A673 (cell line): Measurements from ENCODE around the gene MTO1. TPM values are rescaled to one million over a fixed set of nuclear protein-coding genes. Genes with fewer than 3 reads are reported as not detected.

Experiments
- BruUV-seq: library from RNA; stranded (reverse); fragments of 400-500 nt; replicated peaks from 2 replicates; lab custom pipeline; 2021; lab: Mats Ljungman, UMichigan
- CTCF ChIA-PET: fragments of 300-600 bp; sonication (Branson Sonifier 250); formaldehyde crosslinking; loops from one replicate; lab custom pipeline; 2022; ENCODE audit warnings: antibody characterized with exemption; lab: Charles Lee
- POLR2A ChIA-PET: fragments of 300-600 bp; sonication (Branson Sonifier 250); formaldehyde crosslinking; loops from one replicate; lab custom pipeline; 2022; ENCODE audit warnings: antibody characterized with exemption; ENCODE audit not compliant: low non-redundant PET; lab: Charles Lee
- DNase-seq: peaks from one replicate; pipeline ENCODE4 v3.0.0-alpha.2; 2015; ENCODE audit warnings: low spot score
- H3K27ac ChIP-seq: fragments of 200-600 bp; sonication (generic); 2 replicates; pipeline ENCODE4 v1.5.1; 2016; ENCODE audit warnings: mixed run types, low read depth, mild to moderate bottlenecking, mixed read lengths, antibody characterized with exemption, low read length; ENCODE audit not compliant: poor library complexity, severe bottlenecking
- H3K27me3 ChIP-seq: fragments of 200-600 bp; sonication (generic); replicated peaks from 2 replicates; pipeline ENCODE4 v1.6.1; 2017; ENCODE audit warnings: mixed run types, low read depth, mild to moderate bottlenecking, mixed read lengths, antibody characterized with exemption, low read length; ENCODE audit not compliant: insufficient read depth, poor library complexity
- H3K36me3 ChIP-seq: fragments of 200-600 bp; sonication (generic); 2 replicates; pipeline ENCODE4 v1.6.1; 2016; ENCODE audit warnings: mixed run types, mild to moderate bottlenecking, mixed read lengths, antibody characterized with exemption, low read length; ENCODE audit not compliant: insufficient read depth, poor library complexity, severe bottlenecking
- H3K4me1 ChIP-seq: fragments of 200-600 bp; sonication (generic); 2 replicates; pipeline ENCODE4 v1.6.1; 2017; ENCODE audit warnings: mixed run types, mild to moderate bottlenecking, mixed read lengths, antibody characterized with exemption, low read length; ENCODE audit not compliant: insufficient read depth, poor library complexity, severe bottlenecking
- H3K4me3 ChIP-seq: fragments of 200-600 bp; sonication (generic); 2 replicates; pipeline ENCODE4 v1.5.1; 2016; ENCODE audit warnings: low read depth, mixed run types, mild to moderate bottlenecking, mixed read lengths, low read length; ENCODE audit not compliant: poor library complexity, severe bottlenecking
- H3K9me3 ChIP-seq: fragments of 200-600 bp; sonication (generic); 2 replicates; pipeline ENCODE4 v1.6.1; 2016; ENCODE audit warnings: mixed run types, low read depth, mild to moderate bottlenecking, mixed read lengths, antibody characterized with exemption, low read length; ENCODE audit not compliant: poor library complexity, severe bottlenecking
- CTCF ChIP-seq: fragments of 300-800, 200-600 bp; sonication (generic); conservative IDR thresholded peaks from 2 replicates; pipeline ENCODE4 v1.5.1; 2017; ENCODE audit warnings: low read depth, mild to moderate bottlenecking, antibody characterized with exemption, low read length, moderate library complexity, mixed read lengths
- EZH2 ChIP-seq: fragments of 200-600 bp; sonication (generic); IDR thresholded peaks from 2 replicates; pipeline ENCODE4 v1.6.1; 2017; ENCODE audit warnings: borderline replicate concordance, low read depth, mild to moderate bottlenecking, mixed read lengths, antibody characterized with exemption, low read length; ENCODE audit not compliant: poor library complexity, severe bottlenecking
- intact Hi-C: fragments of 100-400 bp; cut with micrococcal nuclease; formaldehyde crosslinking; loops from one replicate; pipeline ENCODE4 v1.10.0; 2022; ENCODE audit not compliant: unreplicated experiment
- total RNA-seq: library from RNA; stranded (reverse); gene quantifications from 2 replicates; pipeline ENCODE4 v1.2.3, GENCODE V29; 2021

Gene MTO1
- total RNA-seq, 1 experiment from 2014 or later, result 50.8 TPM

DNA sequence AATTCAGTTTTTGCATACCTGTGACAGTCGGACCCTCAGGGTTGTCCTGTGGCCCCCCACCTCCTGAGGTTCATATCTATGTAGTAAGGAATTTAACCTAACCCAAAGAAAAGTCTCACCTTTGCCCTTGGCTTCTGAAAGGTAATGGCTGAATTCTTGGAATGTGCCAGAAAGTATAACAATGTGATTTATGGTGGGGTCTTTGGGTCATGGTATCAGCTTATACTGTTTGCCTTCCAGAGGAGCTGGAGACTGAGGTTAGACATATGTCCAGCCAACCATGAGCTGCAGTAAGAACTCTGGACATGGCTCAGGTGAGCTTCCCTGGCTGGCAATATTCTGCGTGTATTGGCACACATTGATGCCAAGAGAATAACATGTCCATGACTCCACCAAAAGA lies 40.0 kb upstream of the MTO1 start:
- CTCF ChIA-PET, result no interaction called here
- no TSS peak for BruUV-seq

GRCh38 chr6:73435236-73435635 lies 26.3 kb upstream of the MTO1 start:
- Histone ChIP-seq H3K27ac (no peak overlapping the region), H3K27me3 (no peaks in the 10 kb centered on the region), H3K36me3 (no peaks in the 10 kb centered on the region), H3K4me1 (no peaks in the 10 kb centered on the region), H3K9me3 (no peaks in the 10 kb centered on the region), H3K4me3 (no peak overlapping the region)
- ChIA-PET POLR2A (no interaction called here), CTCF (no interaction called here)
- no peak for DNase-seq
- intact Hi-C loops, result no loop called here
- no peak for TF ChIP-seq EZH2
- TF ChIP-seq CTCF, result no peak
- BruUV-seq, result no TSS peak

More for the DNA sequence above, 40.0 kb upstream of the MTO1 start:
- POLR2A ChIA-PET, result no interaction called here
- no peaks in the 10 kb centered on the region for H3K4me1 ChIP-seq
- no peak overlapping the region for H3K4me3 ChIP-seq
- H3K27ac ChIP-seq, result no peak overlapping the region
- H3K36me3 ChIP-seq, result no peaks in the 10 kb centered on the region
- no peaks in the 10 kb centered on the region for H3K27me3 ChIP-seq
- TF ChIP-seq CTCF (no peak), EZH2 (no peak)
- intact Hi-C loops, result no loop called here
- DNase-seq, result no peak
- H3K9me3 ChIP-seq, result no peaks in the 10 kb centered on the region

DNA sequence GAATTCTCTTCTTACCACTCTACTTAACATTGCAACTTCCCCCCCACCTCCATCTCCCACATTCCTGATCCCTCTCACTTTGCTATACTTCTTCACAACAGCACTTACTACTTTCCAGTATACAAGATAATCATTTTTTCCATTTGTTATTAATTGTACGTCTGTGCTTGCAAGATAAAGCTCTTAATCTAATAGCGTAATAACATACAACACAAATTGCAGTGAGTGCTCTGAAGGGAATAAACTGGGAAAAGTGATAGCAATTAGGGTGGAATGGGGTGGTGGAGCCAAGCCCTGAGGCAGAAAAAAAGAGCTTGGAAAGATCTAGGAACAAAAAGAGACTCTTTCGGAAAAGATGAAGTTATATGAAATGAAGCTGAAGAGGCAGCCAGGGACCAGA lies 18.0 kb upstream of the MTO1 start:
- no TSS peak for BruUV-seq
- Histone ChIP-seq H3K27ac (no peak overlapping the region), H3K36me3 (no peaks in the 10 kb centered on the region), H3K4me3 (no peak overlapping the region), H3K9me3 (no peaks in the 10 kb centered on the region), H3K27me3 (no peaks in the 10 kb centered on the region), H3K4me1 (no peaks in the 10 kb centered on the region)
- intact Hi-C loops, result no loop called here
- ChIA-PET POLR2A (no interaction called here), CTCF (interaction anchor here (0.6 kb wide), 1 partner anchor 10 kb away, joined by 4 read pairs; no protein-coding TSS in a partner anchor)
- no peak for TF ChIP-seq CTCF
- no peak for TF ChIP-seq EZH2
- no peak for DNase-seq
